CD4-positive, alpha-beta T cell (primary cell): Measurements from ENCODE around the gene TSR1. TPM values are rescaled to one million over a fixed set of nuclear protein-coding genes. Genes with fewer than 3 reads are reported as not detected.
A peak's percentile ranks its signal among the peaks of the same experiment; 100 is the strongest.

Source experiments
- ATAC-seq: fragments of 200-7000 bp; cut with Tn5 transposase; one replicate; pipeline ENCODE4 v1.10.0; 2022; ENCODE audit warnings: mild to moderate bottlenecking; ENCODE audit not compliant: poor library complexity
- CTCF ChIA-PET: fragments of 350-600 bp; sonication (Branson Sonifier 250); formaldehyde crosslinking; loops from one replicate; lab custom pipeline; 2021; ENCODE audit warnings: antibody characterized with exemption, inconsistent platforms; lab: Charles Lee
- POLR2A ChIA-PET: fragments of 350-600 bp; sonication (Branson Sonifier 250); formaldehyde crosslinking; loops from one replicate; lab custom pipeline; 2021; ENCODE audit warnings: antibody characterized with exemption, inconsistent platforms; lab: Charles Lee
- DNase-seq, 14 experiments: peaks; one replicate each; pipeline ENCODE4 v3.0.0-alpha.2; 2013 to 2020; ENCODE audit warnings: mixed read lengths in 2 of 14
- H3K27ac ChIP-seq, 2 donors: one replicate each; pipeline versions ENCODE4 v1.5.1 to v1.7.0; 2013; ENCODE audit warnings: low read length in 2 of 2, low read depth in 1 of 2, mild to moderate bottlenecking in 1 of 2
- H3K27me3 ChIP-seq, 2 experiments: 1 replicate in 1 of 2; 2 replicates in 1 of 2; pipeline versions ENCODE4 v1.6.1 to v1.7.0; 2013; ENCODE audit warnings: low read length in 2 of 2, control low read depth in 1 of 2, mild to moderate bottlenecking in 1 of 2, moderate library complexity in 1 of 2; ENCODE audit not compliant: insufficient read depth in 2 of 2, control insufficient read depth in 1 of 2
- H3K36me3 ChIP-seq: one replicate; pipeline ENCODE4 v1.6.1; 2013; ENCODE audit warnings: low read length, control low read depth; ENCODE audit not compliant: insufficient read depth
- H3K4me1 ChIP-seq: one replicate; pipeline ENCODE4 v1.6.1; 2013; ENCODE audit warnings: low read length, control low read depth; ENCODE audit not compliant: insufficient read depth
- H3K4me3 ChIP-seq: one replicate; pipeline ENCODE4 v1.5.1; 2013; ENCODE audit warnings: mild to moderate bottlenecking, low read length, moderate library complexity
- H3K9me3 ChIP-seq, 2 experiments: 1 replicate in 1 of 2; 2 replicates in 1 of 2; pipeline versions ENCODE4 v1.6.1 to v1.7.0; 2013; ENCODE audit warnings: low read length in 2 of 2, mild to moderate bottlenecking in 2 of 2, control low read depth in 1 of 2, moderate library complexity in 1 of 2; ENCODE audit not compliant: control insufficient read depth in 1 of 2, insufficient read depth in 1 of 2
- H3K27ac Mint-ChIP-seq: one replicate; pipeline ENCODE4 v1.8.0; 2020; ENCODE audit warnings: mixed read lengths
- H3K27me3 Mint-ChIP-seq: one replicate; pipeline ENCODE4 v1.8.0; 2021; ENCODE audit warnings: mixed read lengths
- H3K36me3 Mint-ChIP-seq: one replicate; pipeline ENCODE4 v1.8.0; 2021; ENCODE audit warnings: low read depth, mixed read lengths
- H3K4me1 Mint-ChIP-seq: one replicate; pipeline ENCODE4 v1.8.0; 2021; ENCODE audit warnings: low read depth, mixed read lengths
- H3K4me3 Mint-ChIP-seq: one replicate; pipeline ENCODE4 v1.8.0; 2020; ENCODE audit warnings: mild to moderate bottlenecking, mixed read lengths
- H3K9me3 Mint-ChIP-seq: one replicate; pipeline ENCODE4 v1.8.0; 2020; ENCODE audit warnings: mixed read lengths
- intact Hi-C, 2 experiments: fragments of 100-400 bp; cut with DNase I in 1 of 2; cut with micrococcal nuclease in 1 of 2; formaldehyde crosslinking; loops; one replicate each; pipeline versions ENCODE4 v1.15.1 to v1.9.0; 2023 to 2025; cut with DNase I, micrococcal nuclease
- total RNA-seq, 174 experiments: library from RNA in 2 of 174; stranded (reverse) in 2 of 174; gene quantifications; one replicate each; pipeline ENCODE4 v1.2.3 and lab custom pipeline; 2021 to 2026
- TF ChIP-seq, protein P1 (sequence below): fragments of 200-600 bp; IDR thresholded peaks from one replicate; pipeline ENCODE4 v1.8.0; 2022; ENCODE audit warnings: antibody characterized with exemption, mild to moderate bottlenecking

The TSR1 gene
- total RNA-seq, 2 experiments from 2014 or later: 29.6 to 31.9 TPM

DNA sequence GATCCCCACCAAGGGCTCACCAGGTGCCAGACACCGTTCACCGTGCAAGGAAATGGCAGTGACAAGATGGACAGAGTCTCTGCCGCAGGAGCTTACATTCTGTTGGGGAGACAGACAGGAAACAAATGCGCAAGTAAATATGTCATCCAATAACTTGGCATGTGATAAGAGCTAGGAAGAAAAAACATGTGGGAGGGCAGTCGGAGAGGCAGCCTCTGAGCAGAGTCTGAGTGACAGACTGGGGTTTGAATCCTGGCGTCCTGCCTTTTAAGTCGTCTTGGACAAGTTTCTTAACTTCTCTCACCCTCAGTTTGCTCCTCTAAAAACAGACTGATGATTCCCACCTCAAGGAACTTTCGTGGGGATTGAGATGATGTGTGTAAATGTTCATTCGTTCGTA lies 8.3 kb upstream of the TSR1 start:
- Mint-ChIP-seq H3K9me3 (no peaks in the 10 kb centered on the region), H3K27me3 (no peaks in the 10 kb centered on the region), H3K27ac (no peak overlapping the region), H3K36me3 (peaks cover 36% of the 10 kb centered on the region), H3K4me1 (peaks cover 9% of the 10 kb centered on the region), H3K4me3 (no peak overlapping the region)
- ChIA-PET CTCF (no interaction called here), POLR2A (no interaction called here)
- Histone ChIP-seq H3K36me3 (peaks cover 31% of the 10 kb centered on the region), H3K4me1 (peaks cover 8% of the 10 kb centered on the region), H3K4me3 (no peak overlapping the region), H3K27me3 (no peaks in the 10 kb centered on the region), H3K27ac (no peak overlapping the region), H3K9me3 (no peaks in the 10 kb centered on the region)
- intact Hi-C loops: no loop called here
- no peak for ATAC-seq
- no peak for DNase-seq
- TF ChIP-seq, protein P1, sequence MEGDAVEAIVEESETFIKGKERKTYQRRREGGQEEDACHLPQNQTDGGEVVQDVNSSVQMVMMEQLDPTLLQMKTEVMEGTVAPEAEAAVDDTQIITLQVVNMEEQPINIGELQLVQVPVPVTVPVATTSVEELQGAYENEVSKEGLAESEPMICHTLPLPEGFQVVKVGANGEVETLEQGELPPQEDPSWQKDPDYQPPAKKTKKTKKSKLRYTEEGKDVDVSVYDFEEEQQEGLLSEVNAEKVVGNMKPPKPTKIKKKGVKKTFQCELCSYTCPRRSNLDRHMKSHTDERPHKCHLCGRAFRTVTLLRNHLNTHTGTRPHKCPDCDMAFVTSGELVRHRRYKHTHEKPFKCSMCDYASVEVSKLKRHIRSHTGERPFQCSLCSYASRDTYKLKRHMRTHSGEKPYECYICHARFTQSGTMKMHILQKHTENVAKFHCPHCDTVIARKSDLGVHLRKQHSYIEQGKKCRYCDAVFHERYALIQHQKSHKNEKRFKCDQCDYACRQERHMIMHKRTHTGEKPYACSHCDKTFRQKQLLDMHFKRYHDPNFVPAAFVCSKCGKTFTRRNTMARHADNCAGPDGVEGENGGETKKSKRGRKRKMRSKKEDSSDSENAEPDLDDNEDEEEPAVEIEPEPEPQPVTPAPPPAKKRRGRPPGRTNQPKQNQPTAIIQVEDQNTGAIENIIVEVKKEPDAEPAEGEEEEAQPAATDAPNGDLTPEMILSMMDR: no peak

- CTCF ChIA-PET: no interaction called here
- ATAC-seq (peak; percentile 50), DNase-seq (peak in 6 of 14 experiments; percentile 12 to 45 (median 33))
- H3K27me3 Mint-ChIP-seq: no peaks in the 10 kb centered on the region
- Histone ChIP-seq H3K27me3 (no peaks in the 10 kb centered on the region), H3K4me1 (peaks cover 9% of the 10 kb centered on the region), H3K9me3 (no peaks in the 10 kb centered on the region), H3K4me3 (no peak overlapping the region), H3K27ac (no peak overlapping the region), H3K36me3 (peaks cover 31% of the 10 kb centered on the region)
- no peak overlapping the region for H3K27ac Mint-ChIP-seq
- H3K4me1 Mint-ChIP-seq: peaks cover 13% of the 10 kb centered on the region
- H3K9me3 Mint-ChIP-seq: no peaks in the 10 kb centered on the region
- intact Hi-C loops: no loop called here
- H3K36me3 Mint-ChIP-seq: peaks cover 38% of the 10 kb centered on the region
- TF ChIP-seq, protein P1: no peak
- no peak overlapping the region for H3K4me3 Mint-ChIP-seq
- POLR2A ChIA-PET: no interaction called here
Observed at GRCh38 chr17:2343421-2343820, 7.2 kb upstream of the TSR1 start.

GRCh38 chr17:2338315-2338657 lies 2.0 kb upstream of the TSR1 start:
- H3K4me1 ChIP-seq: peaks cover 34% of the 10 kb centered on the region
- POLR2A ChIA-PET: interaction anchor here (0.6 to 4.4 kb wide), 5 partner anchors 15 to 640 kb away, joined by 3 to 66 read pairs (median 48); partner anchors contain the start of genes MNT, SMG6 and SRR
- intact Hi-C loops: loop anchor here in 1 of 2 experiments (5.0 kb wide), 2 partner anchors 174 to 286 kb away; partner anchors contain the start of gene METTL16
- Mint-ChIP-seq H3K9me3 (no peaks in the 10 kb centered on the region), H3K27ac (peak overlapping the region; percentile 90), H3K4me3 (peak overlapping the region; percentile 88), H3K36me3 (peaks cover 18% of the 10 kb centered on the region), H3K27me3 (no peaks in the 10 kb centered on the region), H3K4me1 (peaks cover 34% of the 10 kb centered on the region)
- no peaks in the 10 kb centered on the region for H3K27me3 ChIP-seq
- CTCF ChIA-PET: interaction anchor here (0.9 to 2.9 kb wide), 4 partner anchors 15 to 281 kb away, joined by 3 to 18 read pairs (median 6); no protein-coding TSS in a partner anchor
- H3K4me3 ChIP-seq: peak overlapping the region; percentile 91
- peaks cover 29% of the 10 kb centered on the region for H3K36me3 ChIP-seq
- H3K9me3 ChIP-seq: no peaks in the 10 kb centered on the region
- H3K27ac ChIP-seq: peak overlapping the region; percentile 47 to 53
- TF ChIP-seq, protein P1: no peak
- no peak for ATAC-seq
- peak in 2 of 14 experiments; percentile 23 to 40 for DNase-seq
